NOMO-1 (cell line): ENCODE measurements around the gene ADAMTS15.

Experiments used
- DNase-seq, 2 experiments: peaks; one replicate each; lab custom pipeline; 2025; ENCODE audit not compliant: unreplicated experiment in 2 of 2; lab: John Stamatoyannopoulos, UW

Gene ADAMTS15

GRCh38 chr11:130476200-130476921 is 27.9 kb downstream of the ADAMTS15 start:
- DNase-seq, result no peak

- no peak for DNase-seq
Observed at GRCh38 chr11:130476922-130477491, 28.6 kb downstream of the ADAMTS15 start.

GRCh38 chr11:130477586-130478203 is 29.2 kb downstream of the ADAMTS15 start:
- DNase-seq, result no peak

- no peak for DNase-seq
Observed at GRCh38 chr11:130478204-130478701, 29.8 kb downstream of the ADAMTS15 start.

- no peak for DNase-seq
Observed at GRCh38 chr11:130478881-130479280, 30.4 kb downstream of the ADAMTS15 start.

- DNase-seq, result no peak
Observed at GRCh38 chr11:130480186-130480585, 31.7 kb downstream of the ADAMTS15 start.

GRCh38 chr11:130480711-130481140 is 32.3 kb downstream of the ADAMTS15 start:
- no peak for DNase-seq

- DNase-seq, result no peak
Observed at GRCh38 chr11:130483124-130483523, 34.7 kb downstream of the ADAMTS15 start.

- no peak for DNase-seq
Observed at GRCh38 chr11:130485983-130486382, 37.5 kb downstream of the ADAMTS15 start.

- no peak for DNase-seq
Observed at GRCh38 chr11:130486391-130486836, 38.0 kb downstream of the ADAMTS15 start.

- no peak for DNase-seq
Observed at GRCh38 chr11:130486987-130487923, 38.8 kb downstream of the ADAMTS15 start.

GRCh38 chr11:130487924-130488815 is 39.7 kb downstream of the ADAMTS15 start:
- DNase-seq, result no peak

GRCh38 chr11:130488848-130489584 is 40.6 kb downstream of the ADAMTS15 start:
- no peak for DNase-seq

GRCh38 chr11:130489716-130490115 is 41.3 kb downstream of the ADAMTS15 start:
- DNase-seq, result no peak

GRCh38 chr11:130490682-130491449 is 42.4 kb downstream of the ADAMTS15 start:
- DNase-seq, result no peak

- no peak for DNase-seq
Observed at GRCh38 chr11:130498181-130498580, 49.7 kb downstream of the ADAMTS15 start.

GRCh38 chr11:130499828-130500227 is 51.4 kb downstream of the ADAMTS15 start:
- no peak for DNase-seq

- no peak for DNase-seq
Observed at GRCh38 chr11:130504317-130504716, 55.9 kb downstream of the ADAMTS15 start.
